ENCODE results near the gene RAD51B.

Gene RAD51B

GRCh38 chr14:68409387-68409786 is 589.8 kb downstream of the RAD51B start:
- no peaks in the 10 kb centered on the region for H3K27me3 ChIP-seq (ENCODE audit: insufficient read depth, poor library complexity, severe bottlenecking)
- no peak for DNase-seq (ENCODE audit: low read depth in 1 of 2, low spot score in 1 of 2)
- TF ChIP-seq CTCF (IDR thresholded peaks at IDR 0.05; ENCODE audit: insufficient read depth, low read length): no peak
- no peak for TF ChIP-seq POLR2AphosphoS5 (IDR thresholded peaks at IDR 0.05; ENCODE audit: low read depth)
- TF ChIP-seq GABPA (IDR thresholded peaks at IDR 0.05; ENCODE audit: low read depth): no peak
- no peak for TF ChIP-seq SPI1 (IDR thresholded peaks at IDR 0.05; ENCODE audit: borderline replicate concordance, low read depth)
- TF ChIP-seq REST (IDR thresholded peaks at IDR 0.05; ENCODE audit: insufficient replicate concordance, low read depth): no peak
- no peak overlapping the region for H3K27ac ChIP-seq (replicated peaks)
- no peak overlapping the region for H3K4me3 ChIP-seq (replicated peaks; ENCODE audit: insufficient read depth, low read length)

- TF ChIP-seq POLR2AphosphoS5 (IDR thresholded peaks at IDR 0.05; ENCODE audit: low read depth): no peak
- TF ChIP-seq CTCF (IDR thresholded peaks at IDR 0.05; ENCODE audit: insufficient read depth, low read length): no peak
- Histone ChIP-seq H3K4me3 (replicated peaks; ENCODE audit: insufficient read depth, low read length) (no peak overlapping the region), H3K27ac (replicated peaks) (no peak overlapping the region), H3K27me3 (ENCODE audit: insufficient read depth, poor library complexity, severe bottlenecking) (no peaks in the 10 kb centered on the region)
- no peak for DNase-seq (ENCODE audit: low read depth in 1 of 2, low spot score in 1 of 2)
Observed at GRCh38 chr14:68412505-68413465, 593.2 kb downstream of the RAD51B start.

GRCh38 chr14:68413509-68413908 is 593.9 kb downstream of the RAD51B start:
- no peak for DNase-seq (ENCODE audit: low read depth in 1 of 2, low spot score in 1 of 2)
- H3K27me3 ChIP-seq (ENCODE audit: insufficient read depth, poor library complexity, severe bottlenecking): no peaks in the 10 kb centered on the region
- H3K27ac ChIP-seq (replicated peaks): no peak overlapping the region
- no peak overlapping the region for H3K4me3 ChIP-seq (replicated peaks; ENCODE audit: insufficient read depth, low read length)
- TF ChIP-seq REST (IDR thresholded peaks at IDR 0.05; ENCODE audit: insufficient replicate concordance, low read depth): no peak
- TF ChIP-seq SPI1 (IDR thresholded peaks at IDR 0.05; ENCODE audit: borderline replicate concordance, low read depth): no peak
- TF ChIP-seq CTCF (IDR thresholded peaks at IDR 0.05; ENCODE audit: insufficient read depth, low read length): no peak
- TF ChIP-seq GABPA (IDR thresholded peaks at IDR 0.05; ENCODE audit: low read depth): no peak
- no peak for TF ChIP-seq POLR2AphosphoS5 (IDR thresholded peaks at IDR 0.05; ENCODE audit: low read depth)

All from HL-60 (cell line).